Measurements from ENCODE around the gene ESRRA.
"Not testable (repeated sequence)": the region's sequence is repeated elsewhere in the genome, so short reads cannot be mapped to it uniquely, and the experiment has no call there.

ESRRA gene

DNA sequence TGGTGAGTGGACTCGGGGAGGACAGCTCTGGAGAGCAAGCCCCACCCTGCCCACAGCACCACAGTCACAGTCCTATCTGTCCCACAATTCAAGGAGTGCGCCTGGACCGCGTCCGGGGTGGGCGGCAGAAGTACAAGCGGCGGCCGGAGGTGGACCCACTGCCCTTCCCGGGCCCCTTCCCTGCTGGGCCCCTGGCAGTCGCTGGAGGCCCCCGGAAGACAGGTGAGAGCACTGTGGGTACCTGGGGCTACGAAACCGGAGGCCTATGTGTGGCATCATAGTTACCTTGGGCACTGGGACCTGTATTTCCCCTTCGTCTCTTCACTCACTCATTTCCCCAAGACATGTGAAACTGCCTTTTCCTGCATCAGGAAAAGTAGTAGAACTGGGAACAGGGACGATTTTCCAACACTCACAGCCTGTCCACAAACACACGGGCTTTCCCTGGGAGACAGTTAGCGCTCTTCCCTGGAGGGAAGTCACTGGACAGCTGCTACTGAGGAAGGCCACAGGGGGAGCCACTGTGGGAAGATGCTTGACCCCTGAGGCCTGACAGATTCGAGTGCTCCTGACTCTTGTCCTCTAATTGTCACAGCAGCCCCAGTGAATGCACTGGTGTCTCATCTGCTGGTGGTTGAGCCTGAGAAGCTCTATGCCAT lies 9.0 kb downstream of the ESRRA start:
- DNase-seq (ENCODE audit: low spot score) = no peak

DNA sequence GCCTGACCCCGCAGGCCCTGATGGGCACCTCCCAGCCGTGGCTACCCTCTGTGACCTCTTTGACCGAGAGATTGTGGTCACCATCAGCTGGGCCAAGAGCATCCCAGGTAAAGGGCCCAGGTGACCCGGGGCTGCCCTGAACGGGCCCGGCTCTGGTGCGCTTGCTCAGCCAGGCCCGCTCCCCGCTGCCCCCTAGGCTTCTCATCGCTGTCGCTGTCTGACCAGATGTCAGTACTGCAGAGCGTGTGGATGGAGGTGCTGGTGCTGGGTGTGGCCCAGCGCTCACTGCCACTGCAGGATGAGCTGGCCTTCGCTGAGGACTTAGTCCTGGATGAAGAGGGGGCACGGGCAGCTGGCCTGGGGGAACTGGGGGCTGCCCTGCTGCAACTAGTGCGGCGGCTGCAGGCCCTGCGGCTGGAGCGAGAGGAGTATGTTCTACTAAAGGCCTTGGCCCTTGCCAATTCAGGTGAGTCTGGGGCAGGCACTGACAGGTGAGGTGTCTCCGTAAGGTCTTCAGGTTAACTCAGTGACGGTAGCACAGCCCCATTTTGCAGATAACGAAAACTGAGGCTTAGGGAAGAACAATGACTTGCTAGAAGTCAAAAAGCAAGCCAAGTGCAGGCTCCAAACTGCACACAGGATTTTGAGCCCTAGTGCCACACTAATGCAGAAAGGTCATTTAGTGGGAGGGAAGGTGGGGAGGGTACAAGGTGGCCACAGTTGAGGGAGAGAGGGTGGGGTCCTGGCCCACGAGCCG lies 9.7 kb downstream of the ESRRA start:
- no peak for DNase-seq (ENCODE audit: low spot score)

DNA sequence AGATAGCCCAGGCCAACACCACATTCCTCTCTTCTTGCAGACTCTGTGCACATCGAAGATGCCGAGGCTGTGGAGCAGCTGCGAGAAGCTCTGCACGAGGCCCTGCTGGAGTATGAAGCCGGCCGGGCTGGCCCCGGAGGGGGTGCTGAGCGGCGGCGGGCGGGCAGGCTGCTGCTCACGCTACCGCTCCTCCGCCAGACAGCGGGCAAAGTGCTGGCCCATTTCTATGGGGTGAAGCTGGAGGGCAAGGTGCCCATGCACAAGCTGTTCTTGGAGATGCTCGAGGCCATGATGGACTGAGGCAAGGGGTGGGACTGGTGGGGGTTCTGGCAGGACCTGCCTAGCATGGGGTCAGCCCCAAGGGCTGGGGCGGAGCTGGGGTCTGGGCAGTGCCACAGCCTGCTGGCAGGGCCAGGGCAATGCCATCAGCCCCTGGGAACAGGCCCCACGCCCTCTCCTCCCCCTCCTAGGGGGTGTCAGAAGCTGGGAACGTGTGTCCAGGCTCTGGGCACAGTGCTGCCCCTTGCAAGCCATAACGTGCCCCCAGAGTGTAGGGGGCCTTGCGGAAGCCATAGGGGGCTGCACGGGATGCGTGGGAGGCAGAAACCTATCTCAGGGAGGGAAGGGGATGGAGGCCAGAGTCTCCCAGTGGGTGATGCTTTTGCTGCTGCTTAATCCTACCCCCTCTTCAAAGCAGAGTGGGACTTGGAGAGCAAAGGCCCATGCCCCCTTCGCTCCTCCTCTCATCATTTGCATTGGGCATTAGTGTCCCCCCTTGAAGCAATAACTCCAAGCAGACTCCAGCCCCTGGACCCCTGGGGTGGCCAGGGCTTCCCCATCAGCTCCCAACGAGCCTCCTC lies 10.6 kb downstream of the ESRRA start:
- not testable (repeated sequence) for DNase-seq (ENCODE audit: low spot score)

DNA sequence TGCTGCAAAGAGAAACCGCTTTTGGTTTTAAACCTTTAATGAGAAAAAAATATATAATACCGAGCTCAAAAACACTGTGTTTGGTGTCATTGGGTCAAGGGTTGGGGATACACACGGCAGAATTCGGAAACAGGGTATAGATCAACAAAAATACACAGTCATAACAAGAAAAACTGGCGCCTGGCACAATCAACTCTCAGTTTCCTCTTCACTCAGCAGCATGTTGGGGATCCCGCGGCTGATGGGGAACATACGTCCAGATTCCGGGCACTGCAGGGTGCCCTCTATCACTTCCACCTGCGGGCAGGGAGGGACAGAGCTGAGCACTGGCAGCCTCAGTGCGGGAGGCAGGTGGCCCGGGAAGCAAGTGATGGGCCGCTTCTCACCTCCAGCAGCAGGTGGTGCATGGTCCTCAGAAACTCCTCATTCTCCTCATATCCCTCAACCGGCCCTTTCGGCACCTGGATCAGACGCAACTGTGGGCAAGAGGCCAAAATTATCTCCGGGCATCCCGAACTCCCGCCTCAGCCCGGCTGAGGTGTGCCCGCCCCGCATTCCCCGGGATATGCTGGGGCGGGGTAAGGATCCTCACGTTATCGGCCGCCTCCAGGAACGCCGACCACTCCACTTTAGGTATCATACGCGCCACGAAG lies 11.5 kb downstream of the ESRRA start:
- DNase-seq (ENCODE audit: low spot score) = peak; percentile 34

DNA sequence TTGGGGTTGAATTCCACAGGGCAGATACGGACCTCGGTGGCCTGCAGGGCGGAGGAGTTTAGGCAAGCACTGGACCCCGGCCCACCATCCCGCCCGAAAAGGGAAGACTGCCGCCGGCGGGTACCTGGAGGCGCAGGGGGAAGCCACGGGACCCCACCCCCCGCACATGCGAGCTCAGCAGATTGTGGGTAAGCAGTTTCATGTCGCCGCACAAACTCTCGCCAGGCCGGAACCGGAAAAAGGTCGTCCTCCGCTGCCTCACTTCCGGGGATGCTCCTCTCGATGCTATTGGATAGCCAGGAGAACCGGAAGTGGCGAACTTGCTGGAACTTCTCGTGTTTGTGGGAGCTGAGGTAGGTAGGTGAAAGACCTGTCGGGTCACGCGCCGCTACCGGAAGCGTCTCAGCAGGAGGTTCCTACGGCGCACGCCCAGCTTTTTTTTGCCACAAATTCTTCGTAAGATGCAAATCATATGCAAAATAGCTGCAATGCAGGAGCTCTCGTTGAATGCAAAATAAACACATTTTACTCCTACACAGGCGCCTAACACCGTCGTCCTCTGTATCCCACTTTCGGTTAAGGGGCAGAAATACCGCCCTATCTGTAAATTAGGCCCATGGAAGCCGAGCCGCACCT lies 12.1 kb downstream of the ESRRA start, which contains the start of gene TRMT112:
TRMT112 (minus strand) TSS at position 235 of the 636 bp plus-strand sequence; CDS start at position 202, 33 bp downstream.
- peak; percentile 98 for DNase-seq (ENCODE audit: low spot score)

DNA sequence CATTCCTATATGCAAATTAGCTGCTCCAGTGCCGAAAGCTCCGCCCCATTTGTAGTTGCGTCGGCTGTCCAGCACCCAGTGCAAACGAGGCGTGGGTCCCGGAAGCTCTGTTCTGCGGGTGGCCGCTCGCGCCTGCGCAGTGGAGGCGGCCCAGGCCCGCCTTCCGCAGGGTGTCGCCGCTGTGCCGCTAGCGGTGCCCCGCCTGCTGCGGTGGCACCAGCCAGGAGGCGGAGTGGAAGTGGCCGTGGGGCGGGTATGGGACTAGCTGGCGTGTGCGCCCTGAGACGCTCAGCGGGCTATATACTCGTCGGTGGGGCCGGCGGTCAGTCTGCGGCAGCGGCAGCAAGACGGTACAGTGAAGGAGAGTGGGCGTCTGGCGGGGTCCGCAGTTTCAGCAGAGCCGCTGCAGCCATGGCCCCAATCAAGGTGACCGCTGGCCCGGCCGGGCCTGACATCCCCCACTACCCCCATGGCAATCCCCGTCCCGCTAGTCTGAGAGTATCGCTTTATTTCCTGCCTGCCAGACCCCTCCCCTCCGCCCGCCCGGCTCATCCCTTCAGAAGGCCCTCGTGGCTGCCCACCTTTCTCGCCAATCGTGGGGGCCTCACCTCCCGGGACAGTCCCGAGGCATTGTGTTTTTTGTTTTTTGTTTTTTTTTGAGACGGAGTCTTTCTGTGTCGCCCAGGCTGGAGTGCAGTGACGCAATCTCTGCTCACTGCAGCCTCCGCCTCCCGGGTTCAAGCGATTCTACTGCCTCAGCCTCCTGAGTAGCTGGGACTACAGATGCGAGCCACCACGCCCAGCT lies 12.8 kb downstream of the ESRRA start, which contains the start of gene PRDX5:
PRDX5 (plus strand) TSS at position 161 of the 805 bp plus-strand sequence; CDS start at position 256, 95 bp downstream.
- peak; percentile 97 for DNase-seq (ENCODE audit: low spot score)

DNA sequence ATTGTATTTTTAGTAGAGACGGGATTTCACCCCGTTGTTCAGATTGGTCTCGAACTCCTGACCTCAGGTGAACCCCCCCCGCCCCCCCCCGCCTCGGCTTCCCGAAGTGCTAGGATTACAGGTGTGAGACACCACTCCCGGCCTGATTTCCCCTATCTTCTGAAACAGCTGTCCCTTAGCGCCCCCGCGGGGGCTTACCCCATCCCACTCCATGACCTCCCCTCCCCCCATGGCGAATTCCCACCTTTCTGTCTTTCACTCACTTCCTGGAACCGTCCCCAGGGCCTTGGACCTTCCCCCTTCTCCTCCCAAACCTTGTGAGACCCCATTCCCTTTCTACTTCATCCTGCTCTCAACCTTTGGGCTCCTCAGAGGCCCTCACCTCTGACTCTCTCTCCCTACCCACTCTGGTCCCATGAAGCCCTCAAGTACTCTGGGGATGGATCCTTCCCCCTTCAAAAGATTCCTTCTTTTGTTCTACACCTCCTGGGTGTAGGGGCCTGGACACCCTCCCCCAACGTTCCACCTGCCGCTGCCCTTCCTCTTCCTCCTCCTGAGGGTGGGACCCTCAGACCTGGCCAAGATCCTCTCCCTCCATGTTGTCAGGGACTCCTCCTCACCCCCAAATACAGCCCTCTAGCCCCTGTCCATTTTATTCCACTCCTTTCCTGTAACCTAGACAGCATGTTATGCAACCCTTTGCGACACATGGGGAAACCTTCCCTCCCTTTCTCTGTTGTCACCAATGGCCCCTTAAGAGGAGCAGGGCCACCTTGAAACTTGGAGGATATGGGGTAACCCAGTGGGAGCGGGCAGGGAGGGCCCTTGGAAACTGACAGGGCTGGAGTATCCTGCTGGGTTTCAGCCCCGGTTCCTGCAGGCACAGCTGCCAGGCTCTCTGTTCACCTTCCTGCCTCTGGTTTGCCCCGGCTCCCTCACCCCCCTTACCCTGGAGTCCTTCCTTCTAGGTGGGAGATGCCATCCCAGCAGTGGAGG lies 13.7 kb downstream of the ESRRA start:
- no peak for DNase-seq (ENCODE audit: low spot score)

DNA sequence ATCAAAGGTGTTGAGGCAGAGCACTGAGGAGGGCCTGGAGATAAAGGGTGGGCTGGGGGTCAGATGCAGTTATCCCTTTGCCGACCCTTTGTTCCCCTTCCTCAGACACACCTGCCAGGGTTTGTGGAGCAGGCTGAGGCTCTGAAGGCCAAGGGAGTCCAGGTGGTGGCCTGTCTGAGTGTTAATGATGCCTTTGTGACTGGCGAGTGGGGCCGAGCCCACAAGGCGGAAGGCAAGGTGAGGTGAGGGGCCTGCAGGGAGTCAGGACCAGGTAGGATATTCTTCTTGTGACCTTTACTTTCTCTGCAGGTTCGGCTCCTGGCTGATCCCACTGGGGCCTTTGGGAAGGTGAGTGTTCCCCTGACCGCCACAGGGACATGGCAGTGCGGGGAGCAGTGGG lies 15.2 kb downstream of the ESRRA start:
- no peak for DNase-seq (ENCODE audit: low spot score)

DNA sequence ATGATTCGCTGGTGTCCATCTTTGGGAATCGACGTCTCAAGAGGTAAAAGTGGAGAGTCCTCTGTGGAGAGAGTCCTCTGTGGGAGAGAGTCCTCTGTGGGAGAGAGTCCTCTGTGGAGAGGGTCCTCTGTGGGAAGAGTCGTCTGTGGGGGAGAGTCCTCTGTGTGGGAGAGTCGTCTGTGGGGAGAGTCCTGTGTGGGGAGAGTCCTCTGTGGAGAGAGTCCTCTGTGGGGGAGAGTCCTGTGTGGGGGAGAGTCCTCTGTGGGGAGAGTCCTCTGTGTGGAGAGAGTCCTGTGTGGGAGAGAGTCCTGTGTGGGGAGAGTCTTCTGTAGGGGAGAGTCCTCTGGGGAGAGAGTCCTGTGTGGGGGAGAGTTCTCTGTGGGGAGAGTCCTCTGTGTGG lies 15.7 kb downstream of the ESRRA start:
- DNase-seq (ENCODE audit: low spot score) = no peak

DNA sequence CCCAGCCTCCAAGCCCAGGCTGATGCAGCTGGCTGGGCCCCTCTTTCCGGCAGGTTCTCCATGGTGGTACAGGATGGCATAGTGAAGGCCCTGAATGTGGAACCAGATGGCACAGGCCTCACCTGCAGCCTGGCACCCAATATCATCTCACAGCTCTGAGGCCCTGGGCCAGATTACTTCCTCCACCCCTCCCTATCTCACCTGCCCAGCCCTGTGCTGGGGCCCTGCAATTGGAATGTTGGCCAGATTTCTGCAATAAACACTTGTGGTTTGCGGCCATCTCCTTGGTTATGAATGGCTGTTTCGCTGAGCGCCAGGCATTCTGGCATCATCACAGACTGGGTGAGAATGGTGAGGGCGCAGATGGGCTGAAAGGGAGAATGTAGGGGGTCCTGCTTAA lies 16.2 kb downstream of the ESRRA start:
- DNase-seq (ENCODE audit: low spot score) = no peak

DNA sequence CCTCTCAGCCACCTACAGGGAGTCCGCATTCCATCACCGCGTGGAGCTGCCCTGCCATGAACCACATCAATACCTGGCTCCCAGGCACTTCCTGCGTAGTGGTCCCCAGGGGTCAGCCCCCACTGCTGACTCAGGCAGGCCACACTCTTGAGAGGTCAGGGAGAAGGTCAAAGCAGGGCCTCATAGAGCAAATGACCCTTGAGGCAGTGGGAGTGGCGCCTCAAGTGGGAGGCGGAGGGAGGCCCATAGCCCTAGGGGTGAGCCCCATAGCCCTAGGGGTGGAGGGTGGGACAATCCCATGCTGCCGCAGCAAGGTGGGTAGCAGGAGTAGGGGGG lies 17.6 kb downstream of the ESRRA start:
- DNase-seq (ENCODE audit: low spot score) = no peak

DNA sequence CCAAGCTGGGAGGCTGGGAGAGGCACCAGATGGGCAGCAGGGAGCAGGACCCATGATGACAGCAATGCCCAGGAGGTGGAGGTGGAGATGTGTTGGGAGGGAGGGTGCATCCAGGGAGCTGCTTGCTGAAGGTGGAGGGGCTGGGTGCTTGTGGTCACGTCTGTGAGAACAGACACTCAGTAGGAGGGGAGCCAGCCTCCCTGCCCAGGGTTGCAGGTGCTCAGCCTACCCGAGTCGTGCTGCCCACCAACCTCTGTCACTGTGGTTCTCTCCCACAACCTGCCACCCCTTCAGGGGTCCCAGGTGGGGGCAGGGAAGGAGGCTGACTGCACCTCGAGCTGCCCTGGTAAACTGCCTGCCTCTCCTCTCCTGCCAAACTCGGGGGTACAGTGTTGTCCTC lies 18.0 kb downstream of the ESRRA start:
- no peak for DNase-seq (ENCODE audit: low spot score)

DNA sequence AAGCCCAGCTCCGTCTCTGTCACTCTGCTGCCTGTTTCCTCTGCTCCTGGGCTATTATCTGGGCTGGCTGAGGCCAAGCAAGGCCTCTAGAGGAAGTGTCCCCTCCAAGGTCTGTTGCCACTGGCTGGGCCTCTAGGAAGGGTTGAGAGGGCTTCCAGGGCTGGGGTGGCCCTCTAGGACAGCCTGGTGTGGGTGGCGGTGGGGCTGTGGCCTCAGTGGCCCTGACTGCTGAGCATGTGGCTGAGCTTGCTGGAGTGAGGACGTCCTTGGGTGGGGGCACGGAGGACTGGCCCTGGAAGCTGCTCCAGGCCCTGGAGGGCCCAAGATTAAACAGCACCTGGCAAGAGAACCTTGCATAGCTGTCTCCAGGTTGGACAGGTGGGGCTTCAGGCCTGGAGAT lies 18.7 kb downstream of the ESRRA start:
- DNase-seq (ENCODE audit: low spot score) = not testable (repeated sequence)

DNA sequence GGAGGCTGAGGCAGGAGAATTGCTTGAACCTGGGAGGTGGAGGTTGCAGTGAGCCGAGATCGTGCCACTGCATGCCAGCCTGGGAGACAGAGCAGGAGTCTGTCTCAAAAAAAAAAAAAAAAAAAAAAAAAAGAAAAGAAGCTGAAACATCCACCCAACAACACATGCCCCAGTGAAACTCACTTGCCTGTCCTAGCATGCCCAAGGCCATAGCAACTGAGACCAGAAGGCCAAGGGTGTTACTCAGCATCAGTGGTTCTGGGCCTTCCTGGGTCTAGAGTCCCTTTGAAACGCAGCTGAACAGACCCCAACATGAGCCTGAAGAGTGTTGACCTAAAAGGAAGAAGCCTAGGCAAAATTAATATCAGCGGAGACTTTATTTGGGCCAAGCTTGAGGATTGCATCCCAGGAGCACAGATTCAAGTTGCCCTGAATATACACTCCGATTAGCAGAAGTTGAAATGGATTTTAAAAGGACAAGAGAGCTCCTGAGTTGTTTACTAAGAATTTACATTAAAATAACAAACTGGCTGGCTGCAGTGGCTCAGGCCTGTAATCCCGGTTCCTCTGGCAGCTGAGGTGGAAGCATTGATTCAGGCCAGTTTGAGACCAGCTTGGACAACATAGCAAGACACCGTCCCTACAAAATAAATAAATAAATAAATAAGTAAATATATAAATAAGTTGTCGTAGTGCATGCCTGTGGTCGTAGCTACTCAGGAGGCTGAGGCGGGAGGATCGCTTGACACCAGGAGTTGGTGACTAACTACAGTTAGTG lies 19.6 kb downstream of the ESRRA start:
- DNase-seq (ENCODE audit: low spot score) = no peak

DNA sequence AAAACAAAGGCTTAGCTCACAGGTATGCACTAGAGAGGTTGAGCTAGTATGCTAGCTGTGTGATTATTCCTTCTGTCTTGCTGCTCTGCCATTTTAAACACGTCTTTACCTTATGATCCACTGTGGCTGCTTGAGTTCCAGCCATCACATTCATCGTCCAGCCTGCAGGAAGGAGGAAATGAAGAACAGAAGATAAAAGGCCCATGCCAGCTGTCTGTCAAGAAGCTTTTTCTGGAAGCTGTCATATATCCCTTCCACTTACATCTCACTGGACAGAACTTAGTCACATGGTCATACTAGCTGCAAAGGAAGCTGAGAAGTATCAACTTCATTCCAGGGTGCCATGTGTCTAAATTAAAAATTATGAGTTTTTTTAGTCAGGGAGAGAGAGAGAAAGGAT lies 22.1 kb downstream of the ESRRA start:
- no peak for DNase-seq (ENCODE audit: low spot score)

DNA sequence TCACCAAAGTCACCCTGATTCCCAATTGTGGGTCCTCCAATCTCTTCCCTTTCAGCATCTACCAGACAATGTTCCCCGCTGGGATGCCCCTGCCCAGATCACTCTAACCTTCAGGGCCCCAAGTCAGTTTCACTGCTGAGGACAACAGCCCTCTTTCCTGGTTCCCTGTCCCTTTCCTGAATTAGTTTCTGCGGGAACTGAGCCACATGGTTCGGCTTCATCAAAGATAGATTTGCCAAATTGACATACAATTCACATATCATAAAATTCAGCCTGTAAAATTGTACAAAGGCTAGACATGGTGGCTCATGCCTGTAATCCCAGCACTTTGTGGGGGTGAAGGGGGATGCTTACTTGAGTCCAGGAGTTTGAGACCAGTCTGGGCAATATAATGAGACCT lies 22.7 kb downstream of the ESRRA start:
- no peak for DNase-seq (ENCODE audit: low spot score)

DNA sequence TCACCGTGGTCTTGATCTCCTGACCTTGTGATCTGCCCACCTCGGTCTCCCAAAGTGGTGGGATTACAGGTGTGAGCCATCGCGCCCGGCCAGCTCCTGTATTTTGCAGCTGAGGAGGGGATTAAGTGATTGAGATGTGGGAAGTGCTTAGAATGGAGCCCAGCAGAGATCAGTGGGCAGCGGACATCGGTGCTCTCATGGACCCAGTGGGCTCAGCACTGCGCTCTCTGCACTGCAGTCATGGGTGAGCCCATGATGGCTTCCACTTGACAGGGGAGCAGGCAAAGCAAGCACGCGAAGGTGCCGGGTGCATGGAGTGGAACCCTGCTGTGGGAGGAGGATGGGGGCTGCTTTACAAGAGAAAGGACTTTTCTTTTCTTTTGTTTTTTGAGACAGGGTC lies 25.6 kb downstream of the ESRRA start:
- DNase-seq (ENCODE audit: low spot score) = no peak

DNA sequence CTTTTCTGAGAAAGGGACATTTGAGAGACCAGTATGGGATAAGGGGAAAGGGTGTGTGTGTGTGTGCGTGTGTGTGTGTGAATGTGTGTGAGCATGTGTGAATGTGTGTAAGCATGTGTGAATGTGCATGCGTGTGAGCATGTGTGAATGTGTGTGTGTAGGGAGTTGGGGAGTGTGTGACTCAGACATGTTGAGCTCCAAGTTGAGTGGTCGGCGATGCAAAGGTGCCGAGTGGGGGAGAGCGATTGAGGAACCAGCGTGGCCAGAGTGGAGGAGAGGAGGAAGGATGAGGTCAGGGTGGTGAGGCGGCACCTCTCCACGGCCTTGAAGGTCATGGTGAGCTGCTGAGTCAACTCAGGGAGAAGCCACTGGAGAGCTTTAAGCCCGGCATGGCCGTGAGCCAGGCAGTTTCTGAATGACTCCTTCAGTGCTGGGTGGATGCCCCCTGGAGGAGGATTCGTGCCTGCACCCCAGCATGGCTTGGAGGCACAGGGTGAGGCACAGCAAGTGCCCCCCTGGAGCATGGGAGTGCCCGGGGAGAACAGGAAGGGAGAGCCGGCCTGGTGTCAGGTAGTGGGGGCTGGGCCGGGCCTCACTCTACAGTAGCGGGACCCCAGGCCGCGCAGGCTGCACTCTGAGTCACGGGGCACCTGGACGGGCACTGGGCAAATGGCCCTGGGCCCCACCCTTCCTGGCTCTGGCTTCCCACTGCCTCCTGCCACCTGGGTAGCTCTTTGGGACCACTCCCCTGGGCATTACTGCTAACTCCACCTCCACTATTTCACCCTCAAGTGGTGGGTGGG lies 26.4 kb downstream of the ESRRA start:
- peak; percentile 81 for DNase-seq (ENCODE audit: low spot score)

All from CD4-positive, alpha-beta T cell treated with Interleukin-2 at 100 ng/mL for 4 hours (primary cell).